NCI-H526 (cell line): ENCODE data around the gene IGSF11.
"Not testable (repeated sequence)": the region's sequence is repeated elsewhere in the genome, so short reads cannot be mapped to it uniquely, and the experiment has no call there.

Experiments used
- DNase-seq, 2 experiments: peaks; one replicate each; lab custom pipeline; 2025; lab: John Stamatoyannopoulos, UW

The IGSF11 gene

GRCh38 chr3:118990823-118991560 lies 43.7 kb downstream of the IGSF11 start:
- DNase-seq: no peak

DNA sequence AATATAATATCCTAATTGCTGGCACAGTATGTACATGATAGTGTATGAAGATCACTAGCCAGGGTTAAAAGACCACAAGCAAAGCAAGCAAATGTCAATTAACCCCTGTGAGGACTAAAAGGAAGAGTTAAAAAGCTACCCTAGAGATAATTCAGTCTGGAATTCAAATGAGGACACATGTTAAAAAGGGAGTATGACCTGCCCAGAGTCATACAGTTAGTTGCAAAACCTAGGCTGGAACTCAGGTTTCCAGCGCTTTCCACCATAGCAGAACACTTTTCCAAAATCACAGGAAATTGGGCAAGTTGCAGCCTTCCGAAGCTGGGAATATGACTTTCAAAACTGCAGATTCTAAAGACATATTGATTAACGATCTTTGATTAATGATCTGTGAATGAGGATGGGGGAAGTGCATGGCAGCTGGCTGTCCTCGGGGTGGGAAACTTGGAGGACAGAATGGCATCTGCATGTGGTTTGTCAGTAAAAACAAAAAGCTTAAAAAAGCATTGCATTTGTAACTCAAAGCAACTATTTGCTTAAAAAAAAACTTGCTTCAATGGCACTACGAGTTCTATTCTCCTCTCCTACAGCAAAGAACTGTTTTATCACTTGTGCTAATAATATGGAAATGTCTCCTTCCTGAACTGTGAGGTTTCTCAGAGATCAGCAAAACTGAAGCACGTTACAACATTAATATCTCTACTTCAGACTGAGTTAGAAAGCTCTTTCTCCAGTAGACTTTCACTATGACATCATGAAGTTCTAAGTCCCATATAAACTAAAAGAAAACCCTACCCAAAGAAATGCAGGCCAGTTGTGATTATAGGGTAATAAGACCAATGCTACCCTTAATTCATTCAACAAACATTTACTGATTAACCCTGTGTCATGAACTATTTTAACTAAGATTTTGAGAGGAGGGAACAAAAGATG lies 46.2 kb downstream of the IGSF11 start:
- no peak for DNase-seq

- no peak for DNase-seq
Measured at GRCh38 chr3:118987477-118987876, 47.2 kb downstream of the IGSF11 start.

- DNase-seq: no peak
Measured at GRCh38 chr3:118986734-118987133, 47.9 kb downstream of the IGSF11 start.

GRCh38 chr3:118984699-118985098 lies 49.9 kb downstream of the IGSF11 start:
- DNase-seq: no peak

GRCh38 chr3:118981494-118982134 lies 53.0 kb downstream of the IGSF11 start:
- no peak for DNase-seq

DNA sequence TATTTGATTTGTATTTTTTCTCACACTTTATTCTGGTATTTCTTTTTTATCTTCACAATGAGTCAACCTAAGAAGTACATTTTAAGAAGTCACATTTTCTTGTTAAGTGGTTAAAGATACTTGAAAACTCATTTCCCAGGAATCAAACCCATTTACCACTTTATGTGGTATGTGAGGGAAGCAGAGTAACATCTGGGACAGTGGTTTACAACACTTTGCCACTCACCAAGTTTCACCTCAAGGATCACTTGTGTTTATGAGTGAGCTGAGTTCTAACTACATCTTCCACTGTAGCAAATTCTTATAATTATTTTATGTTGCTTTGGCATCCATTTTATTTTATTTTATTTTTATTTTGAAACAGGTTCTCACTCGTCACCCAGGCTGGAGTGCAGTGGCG lies 53.8 kb downstream of the IGSF11 start:
- DNase-seq: no peak

DNA sequence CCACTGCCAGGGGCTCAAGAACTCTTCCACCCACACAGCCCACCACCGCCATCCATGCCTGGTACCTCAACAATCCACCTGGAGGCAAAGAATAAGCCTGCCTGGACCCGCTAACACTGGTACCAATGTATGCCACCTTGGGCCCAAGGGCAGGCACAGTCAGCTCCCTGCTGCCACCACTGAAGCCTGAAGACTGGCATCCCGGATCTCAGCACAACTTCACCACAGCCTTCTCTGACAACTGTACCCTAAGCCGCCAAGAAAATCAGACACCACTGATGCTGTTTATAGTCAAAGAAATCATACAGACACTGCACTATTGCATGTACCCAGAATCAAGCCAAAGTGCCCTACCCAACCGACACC lies 56.3 kb downstream of the IGSF11 start:
- DNase-seq: no peak

GRCh38 chr3:118977671-118978392 lies 56.8 kb downstream of the IGSF11 start:
- no peak for DNase-seq

- DNase-seq: no peak
Measured at GRCh38 chr3:118977118-118977517, 57.5 kb downstream of the IGSF11 start.

- DNase-seq: not testable (repeated sequence)
Measured at GRCh38 chr3:118975476-118975875, 59.2 kb downstream of the IGSF11 start.

GRCh38 chr3:118974356-118975097 lies 60.1 kb downstream of the IGSF11 start:
- no peak for DNase-seq

DNA sequence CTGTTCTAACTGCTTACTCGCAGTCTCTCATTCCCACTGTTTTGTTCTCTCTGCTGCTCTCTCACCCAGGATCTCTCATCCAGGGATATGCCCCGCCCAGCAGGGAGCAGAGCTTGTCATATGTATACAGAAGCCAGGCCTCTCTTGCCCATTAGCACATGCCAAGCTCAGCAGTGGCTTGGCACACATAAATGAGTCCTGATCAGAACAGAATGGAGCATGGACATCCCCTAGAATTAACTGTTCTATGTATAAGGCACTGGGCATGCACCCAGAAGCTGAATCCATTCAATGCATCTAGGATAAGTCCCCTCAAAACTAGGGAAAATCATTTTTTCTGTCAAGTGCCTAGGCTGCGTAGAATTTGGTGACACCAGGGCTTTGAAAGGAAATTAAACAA lies 61.6 kb downstream of the IGSF11 start:
- DNase-seq: no peak

DNA sequence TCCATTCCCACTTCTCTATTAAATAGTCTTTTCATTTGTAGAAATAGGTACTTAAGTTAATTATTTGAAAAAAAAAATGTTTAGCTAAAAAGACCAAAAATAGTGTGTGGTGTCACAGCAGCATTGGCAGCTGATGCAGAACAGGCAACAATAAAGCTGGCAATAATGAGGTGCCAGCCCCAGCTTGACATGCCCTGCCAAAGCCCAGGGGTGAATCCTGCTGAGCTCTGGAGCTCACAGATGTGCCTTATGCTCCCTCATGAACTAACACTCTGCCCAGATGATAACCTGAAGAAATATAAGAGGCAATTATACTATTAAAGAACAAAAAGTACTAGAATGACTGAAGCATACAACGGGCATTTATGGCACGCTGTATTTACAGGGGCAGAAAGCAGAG lies 63.8 kb downstream of the IGSF11 start:
- DNase-seq: no peak

DNA sequence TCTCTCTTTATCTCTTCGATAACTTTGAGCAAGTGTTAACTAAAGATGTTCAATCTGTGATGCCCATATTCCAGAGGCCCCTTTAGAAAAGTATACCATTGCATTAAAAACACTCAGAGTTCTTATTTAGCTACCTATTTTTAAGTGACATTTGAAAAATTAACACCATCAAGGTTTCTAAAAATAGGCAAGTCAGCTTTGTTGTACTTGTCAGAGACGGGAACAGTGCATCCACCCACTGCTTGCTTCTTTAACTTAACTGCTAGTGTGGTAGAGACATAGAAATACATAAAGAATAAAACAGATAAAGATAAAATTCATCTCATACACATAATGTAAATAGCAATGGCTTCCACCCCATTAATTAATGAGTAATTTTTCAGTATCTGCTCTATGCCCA lies 66.0 kb downstream of the IGSF11 start:
- DNase-seq: no peak

DNA sequence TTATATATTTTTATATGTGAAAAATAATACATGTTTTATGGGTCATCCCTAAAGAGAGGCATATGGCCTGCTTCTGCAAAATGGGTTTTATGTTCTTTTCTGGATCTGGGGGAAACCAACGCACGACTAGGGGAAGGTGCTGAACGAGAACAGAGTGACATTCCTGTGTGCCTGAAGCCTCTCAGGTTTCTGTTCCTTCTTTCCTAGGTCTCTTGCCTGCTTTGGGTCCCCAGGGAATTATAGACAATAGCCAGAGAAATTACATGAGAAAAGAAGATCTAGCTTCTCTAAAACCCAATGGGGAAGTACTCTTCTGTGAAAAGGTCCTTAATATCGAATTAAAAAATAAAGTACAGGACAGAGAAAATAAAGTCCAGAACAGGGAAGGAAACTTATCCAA lies 66.5 kb downstream of the IGSF11 start:
- no peak for DNase-seq

DNA sequence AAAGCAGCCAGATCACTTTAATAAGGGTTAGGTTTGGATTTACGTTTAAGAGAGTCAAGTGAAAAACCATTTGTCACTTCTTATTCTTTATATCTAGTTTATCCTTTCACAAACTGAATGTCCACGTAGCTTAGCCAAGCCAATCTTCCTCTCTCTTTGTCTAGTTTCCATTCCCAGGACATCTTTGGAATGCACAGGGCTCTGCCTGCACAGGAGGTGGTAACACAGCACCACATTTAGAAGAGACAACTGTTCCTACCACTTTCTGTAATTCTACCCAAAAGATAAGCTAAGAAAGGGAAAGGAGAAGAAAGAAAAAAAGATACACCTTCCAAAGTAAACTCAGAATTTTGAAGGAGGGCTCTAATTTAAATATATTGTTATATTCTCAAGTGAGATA lies 67.9 kb downstream of the IGSF11 start:
- DNase-seq: no peak

DNA sequence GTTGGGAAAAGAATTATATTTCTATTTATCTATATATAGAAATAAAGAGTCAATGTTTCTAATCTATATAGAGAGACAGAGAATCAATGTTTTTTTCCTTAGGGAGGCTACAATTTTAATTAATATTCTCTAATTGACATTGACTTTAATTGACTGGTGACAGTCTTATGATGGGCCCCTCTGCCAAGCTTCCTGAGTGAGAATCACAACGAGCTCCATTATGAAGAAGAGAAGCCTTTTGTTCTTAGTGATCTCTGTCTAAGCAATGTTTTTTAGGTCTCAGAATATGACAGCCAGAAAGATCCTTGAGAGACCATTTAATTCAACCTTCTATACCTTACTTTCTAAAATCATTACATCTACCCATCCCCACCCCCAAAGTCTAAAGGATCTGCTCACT lies 70.9 kb downstream of the IGSF11 start:
- no peak for DNase-seq

- DNase-seq: no peak
Measured at GRCh38 chr3:118960876-118961450, 73.7 kb downstream of the IGSF11 start.

GRCh38 chr3:118955914-118956556 lies 78.6 kb downstream of the IGSF11 start:
- DNase-seq: no peak

GRCh38 chr3:118951089-118951488 lies 83.6 kb downstream of the IGSF11 start:
- DNase-seq: no peak
